Neural cell (in vitro differentiated cells): ENCODE results near the gene PAK5. TPM values are rescaled to one million over a fixed set of nuclear protein-coding genes. Genes with fewer than 3 reads are reported as not detected.

ENCODE experiments used
- H2AFZ ChIP-seq: fragments of 200-600, 300-800 bp; sonication (generic), shearing (Covaris generic); 2 replicates; pipeline ENCODE4 v1.6.0; 2014; ENCODE audit warnings: low read depth, mild to moderate bottlenecking, antibody characterized with exemption, low read length, moderate library complexity
- H3F3A ChIP-seq: fragments of 200-600 bp; shearing (Covaris generic); 2 replicates; pipeline ENCODE4 v1.6.1; 2016; ENCODE audit warnings: mild to moderate bottlenecking, moderate library complexity, mixed read lengths, antibody characterized with exemption, low read length; ENCODE audit not compliant: insufficient read depth, poor library complexity, severe bottlenecking
- H3K27ac ChIP-seq: fragments of 200-600, 300-800 bp; sonication (generic), shearing (Covaris generic); 2 replicates; pipeline ENCODE4 v1.5.1; 2014; ENCODE audit warnings: mild to moderate bottlenecking, low read length, moderate library complexity
- H3K27me3 ChIP-seq: fragments of 300-800, 200-600 bp; sonication (generic), shearing (Covaris generic); 2 replicates; pipeline ENCODE4 v1.6.0; 2014; ENCODE audit warnings: mild to moderate bottlenecking, low read depth, low read length, moderate library complexity; ENCODE audit not compliant: insufficient read depth
- H3K36me3 ChIP-seq: fragments of 300-800, 200-600 bp; sonication (generic), shearing (Covaris generic); 2 replicates; pipeline ENCODE4 v1.5.1; 2014; ENCODE audit warnings: mild to moderate bottlenecking, antibody characterized with exemption, low read length, moderate library complexity; ENCODE audit not compliant: insufficient read depth
- H3K4me2 ChIP-seq: fragments of 300-800, 200-600 bp; sonication (generic), shearing (Covaris generic); 2 replicates; pipeline ENCODE4 v1.6.0; 2014; ENCODE audit warnings: mild to moderate bottlenecking, low read length
- H3K4me3 ChIP-seq: fragments of 300-800, 200-600 bp; sonication (generic), shearing (Covaris generic); 2 replicates; pipeline ENCODE4 v1.5.1; 2014; ENCODE audit warnings: mild to moderate bottlenecking, low read length, moderate library complexity
- H3K79me2 ChIP-seq: fragments of 200-600 bp; shearing (Covaris generic); replicated peaks from 2 replicates; pipeline ENCODE4 v1.6.0; 2014; ENCODE audit warnings: mild to moderate bottlenecking, low read length, moderate library complexity; ENCODE audit not compliant: insufficient read depth
- H3K9ac ChIP-seq: fragments of 300-800, 200-600 bp; sonication (generic), shearing (Covaris generic); 2 replicates; pipeline ENCODE4 v1.6.1; 2016; ENCODE audit warnings: mild to moderate bottlenecking, low read length, mixed read lengths
- H3K9me2 ChIP-seq: fragments of 200-600 bp; shearing (Covaris generic); 2 replicates; pipeline ENCODE4 v1.6.1; 2016; ENCODE audit warnings: mild to moderate bottlenecking, low read length, mixed read lengths; ENCODE audit not compliant: insufficient read depth
- H3K9me3 ChIP-seq: fragments of 200-600, 300-800 bp; sonication (generic), shearing (Covaris generic); 2 replicates; pipeline ENCODE4 v1.6.1; 2016; ENCODE audit warnings: mild to moderate bottlenecking, mixed run types, low read length, moderate library complexity, mixed read lengths
- H4K20me1 ChIP-seq: fragments of 200-600 bp; shearing (Covaris generic); 2 replicates; pipeline ENCODE4 v1.6.1; 2016; ENCODE audit warnings: mild to moderate bottlenecking, mixed run types; ENCODE audit not compliant: insufficient read depth
- CTCF ChIP-seq: fragments of 450-650 bp; IDR thresholded peaks from 2 replicates; pipeline ENCODE4 v1.5.1; 2014; ENCODE audit warnings: antibody characterized with exemption, mild to moderate bottlenecking, moderate library complexity; ENCODE audit not compliant: poor library complexity, severe bottlenecking
- EP300 ChIP-seq: fragments of 450-650 bp; conservative IDR thresholded peaks from 2 replicates; pipeline ENCODE4 v1.6.1; 2014; ENCODE audit warnings: antibody characterized with exemption, mild to moderate bottlenecking, moderate library complexity; ENCODE audit not compliant: poor library complexity, severe bottlenecking
- EZH2 ChIP-seq: fragments of 200-600, 300-800 bp; shearing (Covaris generic), sonication (generic); IDR thresholded peaks from 2 replicates; pipeline ENCODE4 v1.6.1; 2014; ENCODE audit warnings: antibody characterized with exemption, low read length, borderline replicate concordance, mild to moderate bottlenecking; ENCODE audit not compliant: insufficient read depth, poor library complexity, severe bottlenecking
- MXI1 ChIP-seq: fragments of 450-650 bp; conservative IDR thresholded peaks from 2 replicates; pipeline ENCODE4 v1.6.1; 2014; ENCODE audit warnings: antibody characterized with exemption, mild to moderate bottlenecking; ENCODE audit not compliant: poor library complexity, severe bottlenecking
- POLR2AphosphoS5 ChIP-seq: IDR thresholded peaks from 2 replicates; pipeline ENCODE4 v1.6.1; 2012
- RAD21 ChIP-seq: fragments of 450-650 bp; conservative IDR thresholded peaks from 2 replicates; pipeline ENCODE4 v1.6.1; 2014; ENCODE audit warnings: antibody characterized with exemption, mild to moderate bottlenecking, moderate library complexity
- REST ChIP-seq: IDR thresholded peaks from 2 replicates; pipeline ENCODE4 v1.6.1; 2012; ENCODE audit warnings: borderline replicate concordance
- SMC3 ChIP-seq: fragments of 450-650 bp; conservative IDR thresholded peaks from 2 replicates; pipeline ENCODE4 v1.6.1; 2014; ENCODE audit warnings: antibody characterized with exemption, mild to moderate bottlenecking, moderate library complexity; ENCODE audit not compliant: poor library complexity
- TAF1 ChIP-seq: IDR thresholded peaks from 2 replicates; pipeline ENCODE4 v1.6.1; 2012; ENCODE audit warnings: low read depth
- polyA plus RNA-seq: library from polyadenylated mRNA; depleted of rRNA; stranded (reverse); fragments of >200 nt; gene quantifications from 2 replicates; pipeline ENCODE4 v1.2.3, GENCODE V29; 2014

Gene PAK5
- polyA plus RNA-seq, 1 donor from 2014 or later: 48.3 TPM

DNA sequence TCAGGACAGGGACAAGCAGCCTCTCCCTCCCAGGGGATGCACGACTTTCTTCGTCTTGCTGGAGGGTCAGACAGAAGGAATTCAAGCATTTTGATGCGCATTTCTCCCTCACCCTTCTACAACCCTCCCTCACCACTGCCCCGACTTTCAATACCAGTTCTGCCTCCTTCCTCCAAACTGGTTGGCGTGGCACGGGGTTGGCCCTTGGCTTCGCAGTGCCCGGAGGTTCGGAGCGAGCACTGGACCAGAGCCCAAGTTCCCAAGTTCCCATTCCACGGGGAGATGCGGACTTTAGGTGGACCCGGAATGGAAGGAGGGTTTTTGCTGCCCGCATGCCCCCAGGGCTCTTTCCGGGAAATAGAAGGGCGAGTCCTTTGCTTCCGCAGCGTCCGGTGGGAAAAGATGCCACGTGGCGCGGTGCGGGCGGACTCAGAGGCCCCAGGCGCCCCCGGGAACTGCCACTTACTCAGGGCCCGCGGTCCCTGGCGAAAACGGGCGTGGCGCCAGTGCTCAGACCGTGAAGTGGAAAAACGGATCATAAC is 332.5 kb downstream of the PAK5 start:
- Histone ChIP-seq H3K4me3 (peak overlapping the region; percentile 38), H3K36me3 (no peaks in the 10 kb centered on the region), H3K79me2 (no peaks in the 10 kb centered on the region), H3K9me2 (no peaks in the 10 kb centered on the region), H3K27me3 (peaks cover 66% of the 10 kb centered on the region), H3K4me2 (no peak overlapping the region), H3F3A (no peaks in the 10 kb centered on the region), H3K9me3 (peaks cover 6% of the 10 kb centered on the region), H4K20me1 (no peaks in the 10 kb centered on the region), H3K27ac (no peak overlapping the region), H3K9ac (no peak overlapping the region), H2AFZ (no peak overlapping the region)
- TF ChIP-seq RAD21: no peak
- no peak for TF ChIP-seq POLR2AphosphoS5
- TF ChIP-seq CTCF: no peak
- no peak for TF ChIP-seq EP300
- TF ChIP-seq REST: no peak
- no peak for TF ChIP-seq SMC3
- TF ChIP-seq MXI1: no peak
- TF ChIP-seq EZH2: no peak
- no peak for TF ChIP-seq TAF1

GRCh38 chr20:9503526-9504245 is 335.2 kb downstream of the PAK5 start:
- Histone ChIP-seq H3F3A (no peaks in the 10 kb centered on the region), H3K4me3 (no peak overlapping the region), H3K27me3 (peaks cover 39% of the 10 kb centered on the region), H3K36me3 (no peaks in the 10 kb centered on the region), H3K9me3 (peaks cover 6% of the 10 kb centered on the region), H3K27ac (no peak overlapping the region), H3K9ac (no peak overlapping the region), H2AFZ (no peak overlapping the region), H3K79me2 (no peaks in the 10 kb centered on the region), H4K20me1 (no peaks in the 10 kb centered on the region), H3K4me2 (no peak overlapping the region), H3K9me2 (no peaks in the 10 kb centered on the region)
- no peak for TF ChIP-seq EP300
- no peak for TF ChIP-seq CTCF
- TF ChIP-seq RAD21: no peak
- no peak for TF ChIP-seq POLR2AphosphoS5
- no peak for TF ChIP-seq REST
- TF ChIP-seq EZH2: no peak
- no peak for TF ChIP-seq MXI1
- TF ChIP-seq SMC3: no peak
- no peak for TF ChIP-seq TAF1
